Measurements from ENCODE around the gene TBX10.
"Not testable (repeated sequence)": the region's sequence is repeated elsewhere in the genome, so short reads cannot be mapped to it uniquely, and the experiment has no call there.

The TBX10 gene

DNA sequence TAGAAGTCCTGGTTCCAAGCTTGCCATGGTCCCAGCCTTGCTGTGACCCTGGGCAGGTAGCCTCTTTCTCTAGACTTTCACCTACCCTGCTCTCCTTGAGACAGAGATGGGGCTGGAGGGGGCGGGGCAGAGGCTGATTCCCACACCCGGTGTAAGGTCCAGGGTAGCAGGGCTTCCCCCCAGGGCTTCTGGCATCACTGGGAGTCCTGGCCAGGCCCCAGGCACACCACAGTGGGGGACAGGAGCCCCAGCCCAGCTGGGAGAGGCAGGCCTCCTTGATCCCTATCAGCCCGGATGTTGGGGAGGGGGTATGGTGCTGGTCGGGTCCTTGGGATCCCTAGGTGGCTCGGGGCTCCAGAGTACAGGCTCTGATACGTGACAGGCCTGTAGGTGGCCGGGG, 8.2 kb downstream of the TBX10 start:
- no peak for DNase-seq

DNA sequence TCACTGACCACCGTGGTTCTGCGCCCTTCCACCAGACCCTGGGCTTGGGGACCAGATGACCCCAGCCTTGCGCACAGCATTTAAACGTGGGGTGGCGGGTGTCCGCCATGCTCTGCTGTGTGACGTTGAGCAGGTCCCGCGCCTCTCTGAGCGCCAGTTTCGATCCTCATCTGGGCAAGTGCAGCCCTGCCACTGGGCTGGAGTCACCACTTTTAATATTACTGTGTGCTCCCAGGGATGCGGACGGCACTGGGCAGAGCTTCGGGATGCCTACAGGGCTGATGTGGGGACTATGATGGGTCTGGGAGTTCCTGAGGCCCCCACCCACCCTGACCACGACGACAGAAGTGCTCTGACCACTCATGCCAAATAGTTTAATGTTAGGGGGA, 8.6 kb downstream of the TBX10 start:
- no peak for DNase-seq

- peak; percentile 96 for DNase-seq
Observed at GRCh38 chr11:67630228-67630942, 9.2 kb downstream of the TBX10 start.

DNA sequence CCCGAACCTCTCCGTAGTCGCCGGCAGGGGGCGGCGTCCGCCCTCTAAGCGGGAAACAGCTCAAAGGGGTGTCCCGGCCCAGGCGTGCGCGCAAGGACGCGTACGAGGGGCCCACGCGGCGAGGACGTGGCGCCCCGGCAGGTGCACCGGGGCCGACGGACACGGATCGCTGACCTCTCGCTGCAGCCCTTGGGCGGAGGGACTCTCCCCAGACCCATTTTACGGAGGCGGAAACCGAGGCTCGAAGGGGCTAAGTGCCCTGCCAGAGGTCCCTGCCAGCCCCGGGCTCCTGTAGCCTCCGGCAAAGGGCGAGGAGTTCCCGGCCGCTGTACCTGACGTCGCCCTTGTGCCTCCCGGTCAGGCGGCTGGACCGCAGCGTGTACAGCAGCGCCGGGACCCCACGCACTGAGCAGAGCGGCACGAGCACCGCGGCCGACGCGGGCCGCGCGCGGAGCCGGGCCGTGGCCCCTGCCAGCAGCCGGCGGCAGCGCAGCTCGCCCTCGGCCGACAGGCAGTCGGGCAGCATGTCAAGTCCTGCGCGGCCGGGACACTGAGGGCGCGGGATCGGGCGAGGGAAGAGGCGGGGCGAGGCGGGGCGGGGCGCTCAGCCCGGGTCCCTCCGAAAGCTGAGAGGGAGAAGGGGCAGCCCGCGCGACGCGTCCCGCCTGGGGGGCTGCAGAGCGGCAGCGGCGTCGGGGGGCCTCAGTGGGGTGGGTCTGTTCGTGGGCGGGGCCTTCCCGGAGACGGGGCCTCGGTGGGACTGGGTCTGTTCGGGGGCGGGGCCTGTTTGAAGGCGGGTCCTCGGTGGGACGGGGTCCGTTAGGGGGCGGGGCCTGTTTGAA, 10.0 kb downstream of the TBX10 start, which contains the start of gene NUDT8:
Gene NUDT8, minus strand, starts transcription at position 552 of the 842 bp plus-strand sequence. Its CDS starts 26 bp downstream, at position 526.
- DNase-seq: peak; percentile 77

DNA sequence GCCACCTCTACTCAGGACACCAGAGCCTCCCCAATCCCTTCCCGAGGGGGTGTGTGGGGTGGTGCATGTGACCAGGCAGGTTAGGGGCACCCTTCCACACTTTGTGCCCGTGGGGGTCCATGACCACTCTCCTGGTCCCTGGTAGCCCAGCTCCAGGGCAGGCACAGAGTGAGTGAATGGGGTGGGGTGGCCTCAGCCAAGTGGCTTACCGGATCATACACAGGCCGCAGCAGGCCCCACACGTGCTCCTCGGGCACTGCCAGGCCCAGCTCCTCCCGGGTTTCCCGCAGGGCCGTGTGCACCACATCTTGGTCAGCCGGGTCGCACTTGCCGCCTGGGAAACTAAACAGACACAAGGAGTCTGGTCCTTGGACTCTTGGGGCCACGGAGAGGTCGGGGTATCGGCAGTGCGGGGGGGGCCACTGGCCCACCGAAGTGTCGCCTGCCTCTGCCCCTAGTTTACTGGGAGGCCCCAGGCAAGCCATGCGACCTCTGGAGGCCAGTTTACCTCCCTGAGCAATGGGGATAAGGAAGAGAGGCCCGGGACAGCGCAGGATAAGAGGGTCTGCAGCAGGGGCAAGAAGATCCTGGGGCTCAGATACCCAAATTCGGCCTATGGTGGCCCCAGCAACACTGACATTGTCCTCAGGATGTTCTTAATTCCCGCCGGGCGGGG, 10.7 kb downstream of the TBX10 start:
- DNase-seq: no peak

DNA sequence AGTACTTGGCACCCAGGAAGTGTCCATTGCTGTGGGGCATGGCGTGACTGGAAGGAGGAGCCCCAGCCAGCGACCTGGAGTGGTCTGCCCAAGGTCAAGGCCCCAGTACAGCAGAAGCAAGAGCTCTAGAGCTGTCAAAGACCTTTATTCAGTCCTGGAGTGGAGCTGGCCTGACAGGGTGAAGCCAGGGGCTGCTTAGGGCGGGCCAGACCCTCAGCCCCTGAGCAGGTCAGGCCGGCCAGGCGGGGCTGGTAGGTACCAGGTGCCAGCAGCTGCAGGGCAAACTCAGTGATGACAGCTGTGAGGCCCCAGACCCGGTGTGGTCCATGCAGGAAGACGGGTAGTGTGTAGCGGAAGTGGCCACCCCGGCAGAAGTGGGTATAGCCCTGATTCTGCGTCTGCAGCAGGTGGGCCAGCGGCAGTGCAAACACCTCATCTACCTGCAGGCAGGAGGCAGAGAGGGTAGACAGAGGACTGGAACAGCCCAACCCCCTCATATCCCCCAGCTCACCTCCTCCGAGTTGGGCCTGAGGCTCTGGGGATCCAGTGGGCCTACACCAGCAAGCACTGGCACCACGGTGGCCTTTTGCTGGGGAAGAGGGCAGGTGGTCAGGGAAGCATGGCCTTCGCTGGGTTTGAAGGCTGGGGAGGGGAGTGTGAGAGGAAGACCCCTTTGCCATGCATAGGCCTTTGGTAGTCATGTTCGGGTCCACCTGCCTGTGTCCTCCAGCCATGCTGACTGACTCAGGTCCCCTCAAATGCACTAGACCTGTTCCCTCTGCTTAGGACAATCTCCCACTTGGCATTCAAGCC, 11.5 kb downstream of the TBX10 start:
- no peak for DNase-seq

DNA sequence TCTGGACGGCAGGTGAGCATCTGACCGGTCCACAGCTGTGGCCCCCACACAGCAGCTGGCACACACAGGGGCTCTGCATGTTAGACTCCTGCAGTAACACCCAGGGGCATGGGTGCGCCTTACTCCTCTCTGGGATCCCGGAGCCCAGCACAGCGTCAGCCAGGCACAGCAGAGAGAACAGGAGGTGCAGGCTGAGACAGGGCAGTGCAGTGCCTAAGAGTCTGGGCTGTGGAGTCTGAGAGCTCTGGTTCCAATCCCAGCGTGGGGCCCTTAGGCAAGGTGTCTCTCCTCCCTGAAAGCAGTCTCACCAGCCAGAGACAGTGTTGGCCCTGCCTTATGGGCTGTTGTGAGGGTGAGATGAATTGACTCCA, 12.1 kb downstream of the TBX10 start:
- no peak for DNase-seq

DNA sequence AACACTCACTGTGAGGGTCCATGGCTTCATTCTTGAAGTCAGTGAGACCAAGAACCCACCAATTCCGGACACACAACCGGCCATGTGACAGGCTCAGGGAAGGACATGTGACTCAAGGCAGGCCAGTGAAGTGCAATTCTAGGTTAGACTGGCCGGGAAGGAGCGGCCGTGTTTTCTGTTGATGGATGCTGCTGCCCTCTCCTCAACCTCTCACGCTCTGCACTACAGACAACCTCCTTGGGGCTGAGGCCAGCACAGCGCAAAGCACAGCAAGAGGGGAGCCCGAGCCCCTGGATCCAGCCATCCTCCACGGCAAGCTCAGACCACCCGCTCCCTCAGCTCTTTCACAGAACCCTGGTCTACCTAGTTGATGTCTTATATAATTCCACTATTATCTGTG, 12.6 kb downstream of the TBX10 start:
- no peak for DNase-seq

DNA sequence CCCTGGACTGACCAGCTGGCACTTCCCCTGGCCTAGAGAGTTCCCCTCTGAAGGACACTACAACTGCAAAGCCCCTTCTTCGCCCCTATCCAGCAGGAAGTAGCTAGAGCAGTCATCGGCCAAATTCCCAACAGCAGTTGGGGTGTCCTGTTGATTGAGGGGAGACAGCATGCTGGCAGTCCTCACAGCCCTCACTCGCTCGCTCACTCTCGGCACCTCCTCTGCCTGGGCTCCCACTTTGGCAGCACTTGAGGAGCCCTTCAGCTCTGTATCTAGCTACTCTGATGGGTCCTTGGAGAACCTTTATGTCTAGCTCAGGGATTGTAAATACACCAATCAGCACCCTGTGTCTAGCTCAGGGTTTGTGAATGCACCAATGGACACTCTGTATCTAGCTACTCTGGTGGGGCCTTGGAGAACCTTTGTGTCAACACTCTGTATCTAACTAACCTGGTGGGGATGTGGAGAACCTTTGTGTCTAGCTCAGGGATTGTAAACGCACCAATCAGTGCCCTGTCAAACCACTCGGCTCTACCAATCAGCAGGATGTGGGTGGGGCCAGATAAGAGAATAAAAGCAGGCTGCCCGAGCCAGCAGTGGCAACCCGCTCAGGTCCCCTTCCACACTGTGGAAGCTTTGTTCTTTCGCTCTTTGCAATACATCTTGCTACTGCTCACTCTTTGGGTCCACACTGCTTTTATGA, 13.3 kb downstream of the TBX10 start:
- not testable (repeated sequence) for DNase-seq

DNA sequence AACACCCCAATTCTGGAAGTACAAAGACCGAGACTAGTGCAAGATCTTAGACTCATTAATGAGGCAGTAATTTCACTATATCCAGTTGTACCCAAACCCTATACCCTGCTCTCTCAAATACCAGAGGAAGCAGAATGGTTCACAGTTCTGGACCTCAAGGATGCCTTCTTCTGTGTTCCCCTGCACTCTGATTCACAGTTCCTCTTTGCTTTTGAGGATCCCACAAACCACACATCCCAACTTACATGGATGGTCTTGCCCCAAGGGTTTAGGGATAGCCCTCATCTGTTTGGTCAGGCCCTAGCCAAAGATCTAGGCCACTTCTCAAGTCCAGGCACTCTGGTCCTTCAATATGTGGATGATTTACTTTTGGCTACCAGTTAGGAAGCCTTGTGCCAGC, 15.8 kb downstream of the TBX10 start:
- DNase-seq: not testable (repeated sequence)

- not testable (repeated sequence) for DNase-seq
Observed at GRCh38 chr11:67622905-67623304, 16.7 kb downstream of the TBX10 start.

- DNase-seq: not testable (repeated sequence)
Observed at GRCh38 chr11:67621928-67622327, 17.6 kb downstream of the TBX10 start.

DNA sequence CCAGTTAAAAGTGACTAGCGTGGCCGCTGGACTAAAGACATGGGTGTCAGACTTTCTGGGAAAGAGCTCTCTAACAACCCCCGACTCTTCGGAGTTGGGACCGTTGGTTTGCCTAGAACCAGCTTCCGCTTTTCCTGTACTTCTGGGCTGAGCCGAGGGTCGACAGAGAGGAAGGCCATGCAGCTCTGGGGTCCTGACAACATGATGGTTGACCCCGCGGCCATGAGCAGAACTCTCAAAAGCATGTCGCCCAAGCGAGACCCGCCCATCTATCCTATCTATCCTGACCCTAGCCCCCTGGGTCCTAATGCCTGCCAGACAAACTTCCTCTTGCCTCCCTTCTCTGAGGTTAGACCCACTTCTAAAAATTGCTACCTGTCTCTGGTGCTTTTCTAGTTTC, 18.9 kb downstream of the TBX10 start:
- DNase-seq: not testable (repeated sequence)

DNA sequence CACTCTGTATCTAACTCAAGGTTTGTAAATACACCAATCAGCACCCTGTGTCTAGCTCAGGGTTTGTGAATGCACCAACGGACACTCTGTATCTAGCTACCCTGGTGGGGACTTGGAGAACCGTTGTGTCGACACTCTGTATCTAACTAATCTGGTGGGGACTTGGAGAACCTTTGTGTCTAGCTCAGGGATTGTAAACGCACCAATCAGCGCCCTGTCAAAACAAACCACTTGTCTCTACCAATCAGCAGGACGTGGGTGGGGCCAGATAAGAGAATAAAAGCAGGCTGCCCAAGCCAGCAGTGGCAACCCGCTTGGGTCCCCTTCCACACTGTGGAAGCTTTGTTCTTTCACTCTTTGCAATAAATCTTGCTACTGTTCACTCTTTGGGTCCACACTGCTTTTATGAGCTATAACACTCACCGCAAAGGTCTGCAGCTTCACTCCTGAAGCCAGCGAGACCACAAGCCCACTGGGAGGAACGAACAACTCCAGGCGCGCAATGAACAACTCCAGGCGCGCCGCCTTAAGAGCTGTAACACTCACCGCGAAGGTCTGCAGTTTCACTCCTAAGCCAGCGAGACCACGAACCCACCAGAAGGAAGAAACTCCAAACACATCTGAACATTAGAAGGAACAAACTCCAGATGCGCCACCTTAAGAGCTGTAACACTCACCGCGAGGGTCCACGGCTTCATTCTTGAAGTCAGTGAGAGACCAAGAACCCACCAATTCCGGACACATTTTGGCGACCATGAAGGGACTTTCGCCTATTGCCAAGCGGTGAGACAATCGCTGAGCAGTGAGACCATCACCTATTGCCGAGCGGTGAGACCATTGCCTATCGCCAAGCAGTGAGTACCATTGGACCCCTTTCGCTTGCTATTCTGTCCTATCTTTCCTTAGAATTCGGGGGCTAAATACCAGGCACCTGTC, 19.6 kb downstream of the TBX10 start:
- not testable (repeated sequence) for DNase-seq

DNA sequence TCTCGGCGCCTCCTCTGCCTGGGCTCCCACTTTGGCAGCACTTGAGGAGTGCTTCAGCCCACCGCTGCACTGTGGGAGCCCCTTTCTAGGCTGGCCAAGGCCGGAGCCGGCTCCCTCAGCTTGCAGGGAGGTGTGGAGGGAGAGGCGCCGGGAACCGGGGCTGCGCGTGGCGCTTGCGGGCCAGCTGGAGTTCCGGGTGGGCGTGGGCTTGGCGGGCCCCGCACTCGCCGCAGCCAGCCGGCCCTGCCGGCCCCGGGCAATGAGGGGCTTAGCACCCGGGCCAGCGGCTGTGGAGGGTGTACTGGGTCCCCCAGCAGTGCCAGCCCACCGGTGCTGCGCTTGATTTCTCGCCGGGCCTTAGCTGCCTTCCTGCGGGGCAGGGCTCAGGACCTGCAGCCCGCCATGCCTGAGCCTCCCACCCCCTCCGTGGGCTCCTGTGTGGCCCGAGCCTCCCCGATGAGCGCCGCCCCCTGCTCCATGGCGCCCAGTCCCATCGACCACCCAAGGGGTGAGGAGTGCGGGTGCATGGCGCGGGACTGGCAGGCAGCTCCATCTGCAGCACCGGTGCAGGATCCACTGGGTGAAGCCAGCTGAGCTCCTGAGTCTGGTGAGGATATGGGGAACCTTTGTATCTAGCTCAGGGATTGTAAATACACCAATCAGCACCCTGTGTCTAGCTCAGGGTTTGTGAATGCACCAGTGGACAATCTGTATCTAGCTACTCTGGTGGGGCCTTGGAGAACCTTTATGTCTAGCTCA, 20.5 kb downstream of the TBX10 start:
- not testable (repeated sequence) for DNase-seq

DNA sequence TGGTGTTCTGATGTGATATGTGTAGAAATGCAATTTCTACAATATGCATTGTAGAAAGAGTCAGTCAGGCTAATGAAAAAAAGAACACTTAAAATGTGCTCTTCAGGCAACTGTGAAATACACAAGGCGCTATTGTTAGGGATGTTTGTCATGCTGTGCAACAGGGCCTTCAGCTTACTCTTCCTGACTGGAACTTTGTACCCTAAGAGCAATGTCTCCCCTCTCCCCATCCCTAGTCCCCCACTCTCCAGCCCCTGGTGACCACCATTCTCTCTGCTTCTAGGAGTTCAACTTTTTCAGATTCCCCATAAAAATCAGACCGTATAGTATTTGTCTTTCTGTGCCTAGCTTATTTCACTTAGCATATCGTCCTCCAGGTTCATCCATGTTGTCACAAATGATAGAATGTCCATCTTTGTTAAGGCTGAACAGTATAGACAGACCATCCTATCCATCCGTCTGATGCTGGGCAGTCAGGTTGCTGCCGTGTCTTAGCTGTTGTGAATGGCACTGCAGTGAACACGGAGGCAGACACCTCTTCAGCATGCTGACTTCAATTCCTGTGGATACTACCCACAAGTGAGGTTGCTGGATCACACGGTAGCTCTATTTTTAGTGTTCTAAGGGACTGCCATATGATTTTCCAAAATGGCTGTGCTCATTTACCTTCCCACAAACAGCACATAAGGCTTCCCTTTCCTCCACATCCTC, 22.2 kb downstream of the TBX10 start:
- no peak for DNase-seq

DNA sequence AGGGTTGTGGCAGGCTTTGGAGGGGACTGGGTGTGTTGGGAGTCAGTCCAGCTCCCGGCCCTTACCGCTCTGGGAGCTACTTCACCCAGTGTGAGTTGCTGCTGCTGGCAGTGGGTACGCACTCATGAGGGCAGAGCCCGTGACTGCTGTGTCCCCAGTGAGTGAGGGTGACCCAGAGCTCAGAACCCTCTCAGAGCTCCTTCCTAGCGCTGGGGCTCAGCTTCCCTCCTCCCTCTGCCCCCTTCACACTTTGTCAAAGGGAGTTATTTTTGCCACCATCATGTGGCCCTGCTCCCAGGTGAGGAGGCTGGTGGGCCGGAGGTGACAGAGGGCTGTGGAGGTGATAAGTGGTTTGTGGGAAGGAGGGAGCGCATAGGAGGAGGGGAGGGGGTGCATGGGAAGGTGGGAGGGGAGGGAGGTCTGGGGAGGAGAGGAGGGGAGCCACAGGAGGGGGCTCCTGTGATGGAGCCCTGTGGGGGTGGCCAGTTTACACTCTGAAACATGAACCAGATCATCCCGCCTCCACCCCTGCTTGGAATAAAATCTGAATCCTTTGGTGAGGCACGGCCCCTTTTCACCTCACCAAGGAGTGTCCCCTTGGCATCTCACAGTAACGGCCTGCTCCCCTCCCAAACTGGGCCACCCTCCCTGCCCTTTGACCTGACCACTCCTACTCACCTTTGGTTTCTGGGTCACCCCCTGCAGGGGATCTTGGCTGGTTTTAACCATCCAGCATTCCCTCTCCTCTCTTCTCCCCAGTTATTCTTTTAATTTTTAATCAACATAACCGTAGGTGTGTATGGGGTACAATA, 22.9 kb downstream of the TBX10 start:
- no peak for DNase-seq

GRCh38 chr11:67615728-67616430, 23.7 kb downstream of the TBX10 start:
- no peak for DNase-seq
